Esophagus squamous epithelium (tissue), 5 donors: Measurements from ENCODE around the gene GRK5. TPM values are rescaled to one million over a fixed set of nuclear protein-coding genes. Genes with fewer than 3 reads are reported as not detected.

Experiments
- DNase-seq: peaks from one replicate; lab custom pipeline; 2025; lab: John Stamatoyannopoulos, UW
- H3K27ac ChIP-seq, 4 donors: fragments of 200-600 bp; sonication (generic); one replicate each; pipeline ENCODE4 v1.5.1; 2016 to 2019; ENCODE audit warnings: mild to moderate bottlenecking in 1 of 4
- H3K27me3 ChIP-seq, 4 donors: fragments of 200-600 bp; sonication (generic); 1 replicate in 3 of 4; 2 replicates in 1 of 4; pipeline versions ENCODE4 v1.5.1 to v1.6.0; 2017 to 2021; ENCODE audit warnings: antibody characterized with exemption in 1 of 4
- H3K36me3 ChIP-seq, 3 donors: fragments of 200-600 bp; sonication (generic); one replicate each; pipeline ENCODE4 v1.5.1; 2016 to 2019
- H3K4me1 ChIP-seq, 3 donors: fragments of 200-600 bp; sonication (generic); one replicate each; pipeline ENCODE4 v1.5.1; 2017 to 2019
- H3K4me3 ChIP-seq, 4 donors: fragments of 200-600 bp; sonication (generic); 1 replicate in 3 of 4; 2 replicates in 1 of 4; pipeline ENCODE4 v1.5.1; 2016 to 2019; ENCODE audit warnings: mild to moderate bottlenecking in 2 of 4, moderate library complexity in 1 of 4
- H3K9me3 ChIP-seq, 3 donors: fragments of 200-600 bp; sonication (generic); one replicate each; pipeline ENCODE4 v1.5.1; 2016 to 2019
- CTCF ChIP-seq, 6 experiments: fragments of 450-650 bp in 4 of 6; fragments of 200-600 bp in 2 of 6; sonication (generic) in 2 of 6; IDR thresholded peaks; one replicate each; pipeline ENCODE4 v1.5.1; 2016 to 2019; ENCODE audit warnings: antibody characterized with exemption in 6 of 6, mild to moderate bottlenecking in 4 of 6, moderate library complexity in 4 of 6
- POLR2A ChIP-seq, 4 donors: fragments of 450-650 bp; IDR thresholded peaks; one replicate each; pipeline ENCODE4 v1.6.1; 2017; ENCODE audit warnings: antibody characterized with exemption in 4 of 4, mild to moderate bottlenecking in 4 of 4, moderate library complexity in 3 of 4
- WGBS, 2 donors: methylation state at CpG; one replicate each; pipeline ENCODE4 v1.1.5; 2018; 5-methylcytosine and 5-hydroxymethylcytosine counted together
- intact Hi-C: fragments of 100-400 bp; cut with DNase I; formaldehyde crosslinking; loops from one replicate; pipeline ENCODE4 v1.15.0; 2022
- total RNA-seq, 4 donors: library from RNA; depleted of rRNA; stranded (reverse); fragments of >200 nt; gene quantifications; one replicate each; pipeline ENCODE4 v1.1.0, GENCODE V29; 2016
- donor health status: DM: yes; HTN: yes; CAD: no.

The GRK5 gene
- total RNA-seq, 4 donors from 2014 or later = 2.4 to 18.9 (median 6.3) TPM

DNA sequence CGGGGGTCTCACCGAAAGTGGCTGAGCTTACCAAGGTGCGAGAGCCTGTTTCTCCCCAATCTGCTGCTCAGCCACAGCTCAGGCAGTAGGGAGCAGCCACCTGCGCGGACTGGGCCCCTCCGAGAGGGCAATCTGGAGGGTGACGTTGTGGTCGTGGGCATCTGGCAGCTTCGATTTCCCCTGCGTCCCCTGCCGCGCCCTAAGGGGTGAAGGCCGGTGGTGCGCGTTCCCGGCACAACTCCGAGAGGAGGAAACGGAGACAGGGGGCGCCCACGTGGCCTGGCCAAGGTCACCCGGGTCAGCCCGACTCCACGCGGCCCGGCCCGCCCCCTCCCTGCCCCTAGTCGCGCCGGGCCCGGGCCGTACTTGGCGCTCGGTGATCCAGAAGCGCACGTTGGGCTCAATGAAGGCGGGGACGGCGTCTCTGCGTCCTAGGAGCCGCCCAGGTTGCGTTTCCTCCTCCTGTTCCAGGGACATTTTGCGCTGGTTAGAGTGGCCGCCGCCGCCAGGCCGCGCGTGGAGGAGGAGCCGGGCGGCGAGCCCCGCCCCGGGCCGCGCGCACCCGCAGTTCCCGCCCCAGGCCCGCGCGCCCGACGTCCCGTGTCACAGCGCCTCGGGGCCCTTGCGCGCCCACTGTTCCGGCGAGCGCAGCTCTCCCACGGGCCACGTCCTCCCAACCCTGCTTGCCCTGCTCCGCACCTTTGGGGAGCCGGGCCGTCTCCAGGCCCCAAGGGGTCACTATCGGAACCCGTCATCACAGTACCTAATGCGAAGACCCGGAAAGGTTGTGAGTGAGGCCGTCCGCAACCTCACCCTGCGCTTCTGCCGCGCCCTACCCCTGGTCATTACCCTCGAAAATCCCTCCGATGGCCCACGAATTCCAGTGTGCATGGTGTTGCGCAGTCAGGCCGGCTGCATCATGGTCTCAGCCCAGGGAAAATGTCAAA, 41.9 kb upstream of the GRK5 start, which contains the start of gene SFXN4:
Gene SFXN4, minus strand, starts transcription at position 544 of the 947 bp plus-strand sequence. Its CDS starts 67 bp downstream, at position 477.
- no peaks in the 10 kb centered on the region for H3K9me3 ChIP-seq
- peaks cover 7 to 41% (median 16%) of the 10 kb centered on the region in 3 donors for H3K4me1 ChIP-seq
- peak in 3 of 6 experiments; percentile 5 to 17 (median 9) for TF ChIP-seq CTCF (IDR thresholded peaks at IDR 0.05)
- peak in 3 of 4 donors; percentile 64 to 75 (median 67) for TF ChIP-seq POLR2A (IDR thresholded peaks at IDR 0.05)
- intact Hi-C loops = no loop called here
- peak within 1 kb of the TSS; percentile 71 to 85 (median 80) for H3K4me3 ChIP-seq
- H3K27me3 ChIP-seq = no peaks in the 10 kb centered on the region
- peaks cover 0 to 58% (median 20%) of the 10 kb centered on the region in 3 donors for H3K36me3 ChIP-seq
- DNase-seq = peak; percentile 36
- peak within 1 kb of the TSS; percentile 93 to 94 (median 94) for H3K27ac ChIP-seq
- 0 to 1% methylated on average over 16 to 21 of the region's 90 CpGs for WGBS, 2 donors

DNA sequence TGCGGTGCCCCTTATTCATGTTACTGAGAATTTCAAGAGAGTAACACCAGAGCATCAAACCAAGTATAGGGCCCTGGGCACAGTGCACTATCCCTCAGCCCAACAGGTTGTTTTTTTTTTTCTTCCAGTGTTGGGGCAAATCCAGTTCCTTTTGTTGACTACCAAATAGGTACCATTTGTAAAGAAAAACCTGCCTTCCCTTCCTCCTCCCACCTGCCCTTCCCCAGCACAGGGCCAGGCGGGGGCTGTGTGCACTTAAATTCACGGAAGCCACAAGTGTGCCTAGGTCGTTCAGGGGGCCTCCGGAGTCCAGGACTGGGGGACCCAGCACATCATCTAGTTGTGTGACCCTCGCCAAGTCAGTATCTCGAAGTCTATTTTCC, 41.3 kb upstream of the GRK5 start:
- TF ChIP-seq CTCF (IDR thresholded peaks at IDR 0.05) (no peak), POLR2A (IDR thresholded peaks at IDR 0.05) (no peak)
- Histone ChIP-seq H3K4me1 (peaks cover 7 to 41% (median 16%) of the 10 kb centered on the region in 3 donors), H3K27ac (peak overlapping the region; percentile 93 to 94 (median 94)), H3K4me3 (peak overlapping the region; percentile 71 to 85 (median 80)), H3K27me3 (no peaks in the 10 kb centered on the region), H3K36me3 (peaks cover 0 to 58% (median 22%) of the 10 kb centered on the region in 3 donors), H3K9me3 (no peaks in the 10 kb centered on the region)
- intact Hi-C loops = no loop called here
- DNase-seq = no peak
- WGBS, 2 donors = 58 to 63% methylated on average over 6 to 7 of the region's 7 CpGs

DNA sequence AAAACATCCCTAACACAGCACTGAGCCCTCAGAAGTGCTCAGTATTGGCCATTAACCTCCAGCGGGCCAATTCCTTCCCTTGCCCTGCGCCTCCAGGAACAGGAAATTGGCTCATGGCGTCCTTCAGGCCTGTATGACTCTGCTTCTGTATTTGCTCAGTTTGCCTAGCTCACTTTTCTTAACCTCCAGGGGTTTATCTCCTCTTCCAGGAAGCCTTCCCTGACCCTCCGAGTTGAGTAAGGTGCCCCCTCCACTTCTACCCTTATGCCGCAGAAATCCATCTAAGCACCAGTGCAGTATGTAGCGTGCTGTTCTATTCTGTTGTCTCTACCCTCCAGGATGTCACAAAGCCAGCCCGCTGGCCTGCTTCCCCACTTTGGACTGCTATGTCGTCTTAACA, 40.8 kb upstream of the GRK5 start:
- TF ChIP-seq CTCF (IDR thresholded peaks at IDR 0.05) = no peak
- no peak for TF ChIP-seq POLR2A (IDR thresholded peaks at IDR 0.05)
- no peaks in the 10 kb centered on the region for H3K27me3 ChIP-seq
- intact Hi-C loops = no loop called here
- H3K27ac ChIP-seq = peak overlapping the region; percentile 93 to 94 (median 94)
- H3K36me3 ChIP-seq = peaks cover 3 to 60% (median 26%) of the 10 kb centered on the region in 3 donors
- no peak overlapping the region for H3K4me3 ChIP-seq
- WGBS, 2 donors = 62 to 80% methylated on average over 8 of the region's 8 CpGs
- no peak for DNase-seq
- H3K4me1 ChIP-seq = peaks cover 7 to 38% (median 16%) of the 10 kb centered on the region in 3 donors
- H3K9me3 ChIP-seq = no peaks in the 10 kb centered on the region

GRCh38 chr10:119167041-119167440, 40.3 kb upstream of the GRK5 start:
- H3K4me1 ChIP-seq = peaks cover 7 to 34% (median 16%) of the 10 kb centered on the region in 3 donors
- peaks cover 7 to 60% (median 31%) of the 10 kb centered on the region in 3 donors for H3K36me3 ChIP-seq
- TF ChIP-seq POLR2A (IDR thresholded peaks at IDR 0.05) = no peak
- TF ChIP-seq CTCF (IDR thresholded peaks at IDR 0.05) = no peak
- intact Hi-C loops = no loop called here
- H3K27ac ChIP-seq = peak overlapping the region in 2 of 4 donors; percentile 93 to 94
- no peak for DNase-seq
- no peaks in the 10 kb centered on the region for H3K27me3 ChIP-seq
- no peak overlapping the region for H3K4me3 ChIP-seq
- 83 to 85% methylated on average over 8 of the region's 8 CpGs for WGBS, 2 donors
- H3K9me3 ChIP-seq = no peaks in the 10 kb centered on the region

GRCh38 chr10:119174109-119174508, 33.3 kb upstream of the GRK5 start:
- TF ChIP-seq CTCF (IDR thresholded peaks at IDR 0.05) (no peak), POLR2A (IDR thresholded peaks at IDR 0.05) (no peak)
- Histone ChIP-seq H3K4me1 (peaks cover 0 to 37% (median 15%) of the 10 kb centered on the region in 3 donors), H3K27me3 (no peaks in the 10 kb centered on the region), H3K9me3 (no peaks in the 10 kb centered on the region), H3K27ac (no peak overlapping the region), H3K36me3 (peaks cover 11 to 77% (median 29%) of the 10 kb centered on the region in 3 donors), H3K4me3 (no peak overlapping the region)
- no peak for DNase-seq
- intact Hi-C loops = loop anchor here (10.0 kb wide), 1 partner anchor 129 kb away; no protein-coding TSS in a partner anchor
- 62 to 71% methylated on average over 2 of the region's 2 CpGs for WGBS, 2 donors
